SJCRH30 (cell line): Measurements from ENCODE around the gene C11orf68. TPM values are rescaled to one million over a fixed set of nuclear protein-coding genes. Genes with fewer than 3 reads are reported as not detected.

Source experiments
- DNase-seq, 2 experiments: peaks; one replicate each; pipeline ENCODE4 v3.0.0-alpha.2; 2015 to 2020
- H3K27ac ChIP-seq: fragments of 250-450 bp; sonication (Bioruptor Pico); 2 replicates; pipeline ENCODE4 v1.5.1; 2020; ENCODE audit warnings: mild to moderate bottlenecking, moderate library complexity
- H3K27me3 ChIP-seq: fragments of 250-450 bp; sonication (Bioruptor Pico); 2 replicates; pipeline ENCODE4 v1.5.1; 2020; ENCODE audit warnings: mild to moderate bottlenecking, moderate library complexity
- H3K36me3 ChIP-seq: fragments of 250-450 bp; sonication (Bioruptor Pico); 2 replicates; pipeline ENCODE4 v1.5.1; 2020; ENCODE audit warnings: mild to moderate bottlenecking, moderate library complexity
- H3K4me1 ChIP-seq: fragments of 250-450 bp; sonication (Bioruptor Pico); 2 replicates; pipeline ENCODE4 v1.5.1; 2020; ENCODE audit warnings: mild to moderate bottlenecking, moderate library complexity
- H3K4me3 ChIP-seq: fragments of 250-450 bp; sonication (Bioruptor Pico); 2 replicates; pipeline ENCODE4 v1.5.1; 2020; ENCODE audit warnings: mild to moderate bottlenecking, moderate library complexity
- H3K9me3 ChIP-seq: fragments of 250-450 bp; sonication (Bioruptor Pico); replicated peaks from 2 replicates; pipeline ENCODE4 v1.5.1; 2020; ENCODE audit warnings: mild to moderate bottlenecking, moderate library complexity
- total RNA-seq: library from RNA; depleted of rRNA; stranded (reverse); fragments of >200 nt; shearing (Covaris generic); gene quantifications from 2 replicates; pipeline ENCODE4 v1.2.3, GENCODE V29; 2014

Gene C11orf68
- total RNA-seq, 1 experiment from 2014 or later = 10.3 TPM

- Histone ChIP-seq H3K4me1 (no peaks in the 10 kb centered on the region), H3K4me3 (no peak overlapping the region), H3K36me3 (peaks cover 17% of the 10 kb centered on the region), H3K27me3 (no peaks in the 10 kb centered on the region), H3K9me3 (no peaks in the 10 kb centered on the region), H3K27ac (no peak overlapping the region)
- no peak for DNase-seq
These were observed 34.8 kb downstream of the C11orf68 start for GRCh38 chr11:65883786-65884715.

- no peak overlapping the region for H3K4me3 ChIP-seq
- H3K36me3 ChIP-seq = peaks cover 17% of the 10 kb centered on the region
- no peaks in the 10 kb centered on the region for H3K27me3 ChIP-seq
- no peak overlapping the region for H3K27ac ChIP-seq
- no peak for DNase-seq
- H3K9me3 ChIP-seq = no peaks in the 10 kb centered on the region
- H3K4me1 ChIP-seq = no peaks in the 10 kb centered on the region
These were observed 35.7 kb downstream of the C11orf68 start for GRCh38 chr11:65883058-65883761.

GRCh38 chr11:65882120-65883057, 36.5 kb downstream of the C11orf68 start:
- DNase-seq = no peak

GRCh38 chr11:65880844-65881421, 37.9 kb downstream of the C11orf68 start:
- H3K36me3 ChIP-seq = peaks cover 17% of the 10 kb centered on the region
- no peaks in the 10 kb centered on the region for H3K27me3 ChIP-seq
- DNase-seq = no peak
- H3K27ac ChIP-seq = no peak overlapping the region
- H3K9me3 ChIP-seq = no peaks in the 10 kb centered on the region
- H3K4me1 ChIP-seq = no peaks in the 10 kb centered on the region
- H3K4me3 ChIP-seq = no peak overlapping the region

More at GRCh38 chr11:65882120-65883057, 36.5 kb downstream of the C11orf68 start:
- Histone ChIP-seq H3K36me3 (peaks cover 17% of the 10 kb centered on the region), H3K9me3 (no peaks in the 10 kb centered on the region), H3K4me1 (no peaks in the 10 kb centered on the region), H3K27ac (no peak overlapping the region), H3K27me3 (no peaks in the 10 kb centered on the region), H3K4me3 (no peak overlapping the region)

GRCh38 chr11:65880027-65880426, 38.8 kb downstream of the C11orf68 start:
- Histone ChIP-seq H3K27ac (no peak overlapping the region), H3K9me3 (no peaks in the 10 kb centered on the region), H3K27me3 (no peaks in the 10 kb centered on the region), H3K36me3 (peaks cover 15% of the 10 kb centered on the region), H3K4me3 (no peak overlapping the region), H3K4me1 (no peaks in the 10 kb centered on the region)
- no peak for DNase-seq

- Histone ChIP-seq H3K27ac (no peak within 1 kb of the TSS), H3K27me3 (no peaks in the 10 kb centered on the region), H3K4me1 (no peaks in the 10 kb centered on the region), H3K4me3 (no peak within 1 kb of the TSS), H3K36me3 (peaks cover 13% of the 10 kb centered on the region), H3K9me3 (no peaks in the 10 kb centered on the region)
- DNase-seq = no peak
These were observed 39.2 kb downstream of the C11orf68 start, which contains the start of gene CTSW for GRCh38 chr11:65879617-65880016. Gene CTSW (plus strand): TSS chr11:65879837. CDS start chr11:65879855, 18 bp downstream.

- H3K27ac ChIP-seq = no peak overlapping the region
- peaks cover 5% of the 10 kb centered on the region; the same call in 1 of the 2 replicates for H3K4me1 ChIP-seq
- H3K4me3 ChIP-seq = peak overlapping the region; percentile 58
- no peaks in the 10 kb centered on the region for H3K36me3 ChIP-seq
- no peaks in the 10 kb centered on the region for H3K27me3 ChIP-seq
- peak; percentile 93 to 95 for DNase-seq
- no peaks in the 10 kb centered on the region for H3K9me3 ChIP-seq
These were observed 45.3 kb downstream of the C11orf68 start for GRCh38 chr11:65873318-65874156.

GRCh38 chr11:65872586-65873317, 46.1 kb downstream of the C11orf68 start, which contains the start of gene EFEMP2:
Gene EFEMP2 (minus strand): TSS chr11:65872800. CDS start chr11:65872354, 446 bp downstream.
- H3K27ac ChIP-seq = peak within 1 kb of the TSS; percentile 19; the same call in 1 of the 2 replicates
- H3K4me1 ChIP-seq = peaks cover 5% of the 10 kb centered on the region; the same call in 1 of the 2 replicates
- peaks cover 2% of the 10 kb centered on the region for H3K36me3 ChIP-seq
- H3K9me3 ChIP-seq = no peaks in the 10 kb centered on the region
- H3K4me3 ChIP-seq = peak within 1 kb of the TSS; percentile 58
- H3K27me3 ChIP-seq = no peaks in the 10 kb centered on the region
- peak; percentile 41 to 42 for DNase-seq

- DNase-seq = peak; percentile 42 to 55
- Histone ChIP-seq H3K4me3 (peak overlapping the region; percentile 58), H3K36me3 (peaks cover 7% of the 10 kb centered on the region), H3K27me3 (no peaks in the 10 kb centered on the region), H3K27ac (peak overlapping the region; percentile 19; the same call in 1 of the 2 replicates), H3K9me3 (no peaks in the 10 kb centered on the region), H3K4me1 (peaks cover 5% of the 10 kb centered on the region; the same call in 1 of the 2 replicates)
These were observed 46.9 kb downstream of the C11orf68 start for GRCh38 chr11:65871811-65872548.

GRCh38 chr11:65870706-65871681, 47.9 kb downstream of the C11orf68 start:
- Histone ChIP-seq H3K36me3 (peaks cover 14% of the 10 kb centered on the region), H3K27ac (no peak overlapping the region)
- DNase-seq = no peak

GRCh38 chr11:65870307-65870658, 48.6 kb downstream of the C11orf68 start:
- Histone ChIP-seq H3K27ac (no peak overlapping the region), H3K36me3 (peaks cover 20% of the 10 kb centered on the region)

More at GRCh38 chr11:65870706-65871681, 47.9 kb downstream of the C11orf68 start:
- H3K27me3 ChIP-seq = no peaks in the 10 kb centered on the region
- H3K9me3 ChIP-seq = no peaks in the 10 kb centered on the region
- H3K4me3 ChIP-seq = no peak overlapping the region
- H3K4me1 ChIP-seq = peaks cover 5% of the 10 kb centered on the region; the same call in 1 of the 2 replicates

More at GRCh38 chr11:65870307-65870658, 48.6 kb downstream of the C11orf68 start:
- Histone ChIP-seq H3K9me3 (no peaks in the 10 kb centered on the region), H3K27me3 (no peaks in the 10 kb centered on the region), H3K4me3 (no peak overlapping the region), H3K4me1 (peaks cover 5% of the 10 kb centered on the region; the same call in 1 of the 2 replicates)
- DNase-seq = no peak
